Loucy (cell line): ENCODE measurements around the gene TPGS1.

Experiments used
- H2AFZ ChIP-seq: fragments of 200-600 bp; sonication (generic); 2 replicates; pipeline ENCODE4 v1.6.0; 2016; ENCODE audit warnings: antibody characterized with exemption, mild to moderate bottlenecking, low read length, moderate library complexity
- H3F3A ChIP-seq: fragments of 200-600 bp; 2 replicates; pipeline ENCODE4 v1.6.0; 2016; ENCODE audit warnings: antibody characterized with exemption, low read depth, mild to moderate bottlenecking
- H3K27me3 ChIP-seq: fragments of 200-600 bp; sonication (generic); 2 replicates; pipeline ENCODE4 v1.6.1; 2014; ENCODE audit warnings: low read length, mild to moderate bottlenecking; ENCODE audit not compliant: insufficient read depth, poor library complexity, severe bottlenecking
- H3K36me3 ChIP-seq: fragments of 200-600 bp; sonication (generic); 2 replicates; pipeline ENCODE4 v1.6.1; 2016; ENCODE audit warnings: low read length; ENCODE audit not compliant: insufficient read depth
- H3K4me1 ChIP-seq: fragments of 200-600 bp; sonication (generic); 2 replicates; pipeline ENCODE4 v1.5.1; 2014; ENCODE audit warnings: low read length, mild to moderate bottlenecking; ENCODE audit not compliant: insufficient read depth, poor library complexity, severe bottlenecking
- H3K4me2 ChIP-seq: fragments of 200-600 bp; sonication (generic); 2 replicates; pipeline ENCODE4 v1.6.0; 2014; ENCODE audit warnings: antibody characterized with exemption, low read length, low read depth, mild to moderate bottlenecking; ENCODE audit not compliant: poor library complexity, severe bottlenecking
- H3K4me3 ChIP-seq: fragments of 200-600 bp; sonication (generic); 2 replicates; pipeline ENCODE4 v1.5.1; 2014; ENCODE audit warnings: low read length, mild to moderate bottlenecking, mixed read lengths; ENCODE audit not compliant: poor library complexity, severe bottlenecking
- H3K79me2 ChIP-seq: fragments of 200-600 bp; sonication (generic); 2 replicates; pipeline ENCODE4 v1.6.1; 2014; ENCODE audit warnings: low read length; ENCODE audit not compliant: insufficient read depth
- H3K9ac ChIP-seq: fragments of 200-600 bp; sonication (generic); 2 replicates; pipeline ENCODE4 v1.6.0; 2014; ENCODE audit warnings: mild to moderate bottlenecking, low read depth, low read length, moderate library complexity; ENCODE audit not compliant: poor library complexity, severe bottlenecking
- H3K9me2 ChIP-seq: fragments of 200-600 bp; sonication (generic); replicated peaks from 2 replicates; pipeline ENCODE4 v1.6.1; 2016; ENCODE audit warnings: low read depth, low read length, mixed read lengths
- H3K9me3 ChIP-seq: fragments of 200-600 bp; sonication (generic); 2 replicates; pipeline ENCODE4 v1.6.1; 2014; ENCODE audit warnings: mild to moderate bottlenecking, antibody characterized with exemption, low read length, low read depth; ENCODE audit not compliant: insufficient read depth
- H4K20me1 ChIP-seq: fragments of 200-600 bp; sonication (generic); 2 replicates; pipeline ENCODE4 v1.6.0; 2014; ENCODE audit warnings: antibody characterized with exemption, low read length, mild to moderate bottlenecking; ENCODE audit not compliant: insufficient read depth, poor library complexity, severe bottlenecking
- CTCF ChIP-seq: fragments of 200-600 bp; sonication (generic); conservative IDR thresholded peaks from 2 replicates; pipeline ENCODE4 v1.5.1; 2014; ENCODE audit warnings: mild to moderate bottlenecking, antibody characterized with exemption, low read length
- EZH2phosphoT487 ChIP-seq: fragments of 200-600 bp; IDR thresholded peaks from 2 replicates; pipeline ENCODE4 v1.6.1; 2018; ENCODE audit warnings: antibody characterized with exemption, mild to moderate bottlenecking, moderate library complexity, borderline replicate concordance

The TPGS1 gene

GRCh38 chr19:566403-566802, 59.1 kb downstream of the TPGS1 start:
- peaks cover 4% of the 10 kb centered on the region for H3K4me1 ChIP-seq
- no peaks in the 10 kb centered on the region for H3K36me3 ChIP-seq
- no peaks in the 10 kb centered on the region for H3K9me2 ChIP-seq
- H3K4me2 ChIP-seq, result no peak overlapping the region
- TF ChIP-seq CTCF (no peak), EZH2phosphoT487 (no peak)
- no peaks in the 10 kb centered on the region for H4K20me1 ChIP-seq
- H3F3A ChIP-seq, result peaks cover 4% of the 10 kb centered on the region
- H2AFZ ChIP-seq, result no peak overlapping the region
- no peak overlapping the region for H3K4me3 ChIP-seq
- H3K9ac ChIP-seq, result no peak overlapping the region
- H3K27me3 ChIP-seq, result no peaks in the 10 kb centered on the region
- H3K79me2 ChIP-seq, result no peaks in the 10 kb centered on the region
- H3K9me3 ChIP-seq, result no peaks in the 10 kb centered on the region

- no peak overlapping the region for H3K4me2 ChIP-seq
- H3K79me2 ChIP-seq, result no peaks in the 10 kb centered on the region
- no peak overlapping the region for H2AFZ ChIP-seq
- H3K36me3 ChIP-seq, result no peaks in the 10 kb centered on the region
- H3F3A ChIP-seq, result peaks cover 9% of the 10 kb centered on the region
- H4K20me1 ChIP-seq, result no peaks in the 10 kb centered on the region
- H3K9me3 ChIP-seq, result no peaks in the 10 kb centered on the region
- no peaks in the 10 kb centered on the region for H3K9me2 ChIP-seq
- H3K9ac ChIP-seq, result no peak overlapping the region
- H3K4me3 ChIP-seq, result no peak overlapping the region
- TF ChIP-seq CTCF (no peak), EZH2phosphoT487 (no peak)
- H3K4me1 ChIP-seq, result peaks cover 9% of the 10 kb centered on the region
- H3K27me3 ChIP-seq, result no peaks in the 10 kb centered on the region
These were observed 59.5 kb downstream of the TPGS1 start for GRCh38 chr19:566844-567243.

GRCh38 chr19:567296-567900, 60.1 kb downstream of the TPGS1 start:
- H3K27me3 ChIP-seq, result no peaks in the 10 kb centered on the region
- H2AFZ ChIP-seq, result no peak overlapping the region
- H3K9me2 ChIP-seq, result no peaks in the 10 kb centered on the region
- no peaks in the 10 kb centered on the region for H3K9me3 ChIP-seq
- no peak overlapping the region for H3K9ac ChIP-seq
- no peak overlapping the region for H3K4me3 ChIP-seq
- H3F3A ChIP-seq, result peaks cover 11% of the 10 kb centered on the region
- no peaks in the 10 kb centered on the region for H3K36me3 ChIP-seq
- no peak for TF ChIP-seq EZH2phosphoT487
- TF ChIP-seq CTCF, result no peak
- H3K4me1 ChIP-seq, result peaks cover 9% of the 10 kb centered on the region
- H4K20me1 ChIP-seq, result no peaks in the 10 kb centered on the region
- H3K79me2 ChIP-seq, result peaks cover under 1% of the 10 kb centered on the region; the same call in 1 of the 2 replicates
- H3K4me2 ChIP-seq, result no peak overlapping the region
